Caco-2 (cell line): ENCODE measurements around the gene EOLA1. TPM values are rescaled to one million over a fixed set of nuclear protein-coding genes. Genes with fewer than 3 reads are reported as not detected.
"Not testable (repeated sequence)": the region's sequence is repeated elsewhere in the genome, so short reads cannot be mapped to it uniquely, and the experiment has no call there.

Source experiments
- BruUV-seq: library from RNA; stranded (reverse); fragments of 400-500 nt; replicated peaks from 2 replicates; lab custom pipeline; 2021; lab: Mats Ljungman, UMichigan
- CTCF ChIA-PET: fragments of 300-600 bp; sonication (Branson Sonifier 250); formaldehyde crosslinking; loops from one replicate; lab custom pipeline; 2022; ENCODE audit warnings: antibody characterized with exemption; lab: Charles Lee
- POLR2A ChIA-PET: fragments of 300-600 bp; sonication (Branson Sonifier 250); formaldehyde crosslinking; loops from one replicate; lab custom pipeline; 2022; ENCODE audit warnings: antibody characterized with exemption; lab: Charles Lee
- DNase-seq, 2 experiments: peaks; one replicate each; pipeline versions ENCODE4 v3.0.0 to v3.0.0-alpha.2; 2020 to 2022
- H3K27me3 ChIP-seq: replicated peaks from 2 replicates; pipeline ENCODE4 v1.6.0; 2011; ENCODE audit warnings: low read length; ENCODE audit not compliant: control insufficient read depth, insufficient read depth
- H3K36me3 ChIP-seq: 2 replicates; pipeline ENCODE4 v1.5.1; 2011; ENCODE audit warnings: low read length; ENCODE audit not compliant: control insufficient read depth, insufficient read depth
- H3K4me1 ChIP-seq: fragments of 250-450 bp; sonication (Bioruptor Pico); 2 replicates; pipeline ENCODE4 v1.5.1; 2020; ENCODE audit warnings: mild to moderate bottlenecking
- H3K4me3 ChIP-seq: 2 replicates; pipeline ENCODE4 v1.5.1; 2011; ENCODE audit warnings: low read depth, mild to moderate bottlenecking, control low read depth, low read length
- H3K9me3 ChIP-seq: fragments of 250-450 bp; sonication (Bioruptor Pico); 2 replicates; pipeline ENCODE4 v1.5.1; 2020; ENCODE audit warnings: mild to moderate bottlenecking, moderate library complexity
- H3K27ac Mint-ChIP-seq: one replicate; pipeline ENCODE4 v1.8.0; 2022; ENCODE audit warnings: mixed read lengths; ENCODE audit not compliant: unreplicated experiment
- H3K27me3 Mint-ChIP-seq: one replicate; pipeline ENCODE4 v1.8.0; 2022; ENCODE audit warnings: mixed read lengths; ENCODE audit not compliant: insufficient read depth, unreplicated experiment
- H3K36me3 Mint-ChIP-seq: one replicate; pipeline ENCODE4 v1.8.0; 2022; ENCODE audit warnings: mild to moderate bottlenecking, mixed read lengths; ENCODE audit not compliant: insufficient read depth, unreplicated experiment
- H3K4me1 Mint-ChIP-seq: one replicate; pipeline ENCODE4 v1.8.0; 2022; ENCODE audit warnings: low read depth, mixed read lengths; ENCODE audit not compliant: unreplicated experiment
- H3K4me3 Mint-ChIP-seq: one replicate; pipeline ENCODE4 v1.8.0; 2022; ENCODE audit warnings: mild to moderate bottlenecking, moderate library complexity, mixed read lengths; ENCODE audit not compliant: unreplicated experiment
- H3K9me3 Mint-ChIP-seq: one replicate; pipeline ENCODE4 v1.8.0; 2022; ENCODE audit warnings: mixed read lengths; ENCODE audit not compliant: unreplicated experiment
- CTCF ChIP-seq, 2 experiments: fragments of 200-600 bp in 1 of 2; IDR thresholded peaks; 1 replicate in 1 of 2; 2 replicates in 1 of 2; pipeline versions ENCODE4 v1.5.1 to v1.8.0; 2011 to 2022; ENCODE audit warnings: antibody characterized with exemption in 1 of 2, control low read depth in 1 of 2, inconsistent platforms in 1 of 2, low read depth in 1 of 2, low read length in 1 of 2, mild to moderate bottlenecking in 1 of 2, moderate library complexity in 1 of 2; ENCODE audit not compliant: insufficient read depth in 1 of 2, severe bottlenecking in 1 of 2, unreplicated experiment in 1 of 2
- intact Hi-C: fragments of 100-400 bp; cut with micrococcal nuclease; formaldehyde crosslinking; loops from one replicate; pipeline ENCODE4 v1.10.0; 2022; ENCODE audit not compliant: unreplicated experiment
- total RNA-seq: library from RNA; stranded (reverse); gene quantifications from 2 replicates; pipeline ENCODE4 v1.2.3, GENCODE V29; 2022

The EOLA1 gene
- total RNA-seq, 1 experiment from 2014 or later = 10.2 TPM

DNA sequence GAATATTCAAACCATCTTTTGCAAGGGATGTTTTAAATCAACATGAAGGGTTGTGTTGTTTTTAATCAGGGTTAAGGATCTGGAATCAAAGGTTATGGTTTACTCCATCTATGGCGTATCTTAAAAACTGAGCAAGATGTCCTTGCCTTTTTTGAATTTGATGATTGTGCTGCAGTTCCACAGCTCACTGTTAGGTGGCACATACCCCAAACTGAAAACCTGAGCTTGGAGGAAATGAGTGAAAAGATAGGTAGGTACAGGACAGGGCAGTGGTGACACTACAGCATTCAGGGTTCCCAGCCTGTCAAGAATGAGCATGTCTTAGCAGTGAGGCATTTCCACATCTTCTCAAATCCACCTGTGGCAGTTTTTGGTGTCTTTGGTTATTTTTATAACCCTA is 13.1 kb upstream of the EOLA1 start:
- ChIA-PET CTCF (interaction anchor here (1.0 to 2.5 kb wide), 2 partner anchors 12 to 15 kb away, joined by 4 to 11 read pairs; no protein-coding TSS in a partner anchor), POLR2A (interaction anchor here (1.0 kb wide), 1 partner anchor 12 kb away, joined by 3 read pairs; no protein-coding TSS in a partner anchor)
- no peak overlapping the region for H3K4me3 ChIP-seq
- peak in 1 of 2 experiments; percentile 58 for TF ChIP-seq CTCF (IDR thresholded peaks at IDR 0.05; ENCODE audit: insufficient read depth in 1 of 2, low read depth in 1 of 2, low read length in 1 of 2, severe bottlenecking in 1 of 2, unreplicated experiment in 1 of 2)
- BruUV-seq = no TSS peak
- H3K4me1 Mint-ChIP-seq = no peaks in the 10 kb centered on the region
- no peaks in the 10 kb centered on the region for H3K9me3 ChIP-seq
- H3K27me3 Mint-ChIP-seq = no peaks in the 10 kb centered on the region
- H3K9me3 Mint-ChIP-seq = no peaks in the 10 kb centered on the region
- H3K4me1 ChIP-seq = peaks cover 8% of the 10 kb centered on the region
- DNase-seq = peak in 1 of 2 experiments; percentile 26
- H3K27me3 ChIP-seq = no peaks in the 10 kb centered on the region
- H3K27ac Mint-ChIP-seq = no peak overlapping the region
- no peak overlapping the region for H3K4me3 Mint-ChIP-seq
- H3K36me3 ChIP-seq = no peaks in the 10 kb centered on the region
- intact Hi-C loops = no loop called here
- H3K36me3 Mint-ChIP-seq = no peaks in the 10 kb centered on the region

DNA sequence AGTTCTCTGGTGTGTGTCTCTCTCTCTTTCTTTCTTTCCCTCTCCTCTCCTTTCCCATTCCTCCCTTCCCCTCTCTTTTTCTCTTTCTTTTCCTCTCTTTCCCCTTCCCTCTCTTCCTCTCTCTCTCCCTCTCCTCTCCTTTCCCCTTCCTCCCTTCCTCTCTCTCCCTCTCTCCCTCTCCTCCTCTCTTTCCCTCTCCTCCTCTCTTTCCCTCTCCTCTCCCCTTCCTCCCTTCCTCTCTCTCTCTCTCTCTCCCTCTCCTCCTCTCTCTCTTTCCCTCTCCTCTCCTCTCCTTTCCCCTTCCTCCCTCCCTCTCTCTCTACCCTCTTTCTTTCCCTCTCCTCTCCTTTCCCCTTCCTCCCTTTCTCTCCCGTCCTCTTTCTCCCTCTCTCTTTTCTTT is 12.4 kb upstream of the EOLA1 start:
- BruUV-seq = no TSS peak
- Histone ChIP-seq H3K4me1 (peaks cover 2% of the 10 kb centered on the region; the same call in 1 of the 2 replicates), H3K36me3 (no peaks in the 10 kb centered on the region), H3K9me3 (no peaks in the 10 kb centered on the region), H3K4me3 (no peak overlapping the region), H3K27me3 (no peaks in the 10 kb centered on the region)
- peak overlapping the region; percentile 45 for H3K27ac Mint-ChIP-seq
- no peaks in the 10 kb centered on the region for H3K9me3 Mint-ChIP-seq
- intact Hi-C loops = no loop called here
- H3K27me3 Mint-ChIP-seq = no peaks in the 10 kb centered on the region
- DNase-seq = no peak
- H3K36me3 Mint-ChIP-seq = no peaks in the 10 kb centered on the region
- no peaks in the 10 kb centered on the region for H3K4me1 Mint-ChIP-seq
- CTCF ChIA-PET = interaction anchor here (1.0 to 2.5 kb wide), 2 partner anchors 11 to 16 kb away, joined by 4 to 11 read pairs; no protein-coding TSS in a partner anchor
- POLR2A ChIA-PET = interaction anchor here (1.0 kb wide), 1 partner anchor 12 kb away, joined by 3 read pairs; no protein-coding TSS in a partner anchor
- TF ChIP-seq CTCF (IDR thresholded peaks at IDR 0.05; ENCODE audit: insufficient read depth in 1 of 2, low read depth in 1 of 2, low read length in 1 of 2, severe bottlenecking in 1 of 2, unreplicated experiment in 1 of 2) = no peak
- H3K4me3 Mint-ChIP-seq = no peak overlapping the region

DNA sequence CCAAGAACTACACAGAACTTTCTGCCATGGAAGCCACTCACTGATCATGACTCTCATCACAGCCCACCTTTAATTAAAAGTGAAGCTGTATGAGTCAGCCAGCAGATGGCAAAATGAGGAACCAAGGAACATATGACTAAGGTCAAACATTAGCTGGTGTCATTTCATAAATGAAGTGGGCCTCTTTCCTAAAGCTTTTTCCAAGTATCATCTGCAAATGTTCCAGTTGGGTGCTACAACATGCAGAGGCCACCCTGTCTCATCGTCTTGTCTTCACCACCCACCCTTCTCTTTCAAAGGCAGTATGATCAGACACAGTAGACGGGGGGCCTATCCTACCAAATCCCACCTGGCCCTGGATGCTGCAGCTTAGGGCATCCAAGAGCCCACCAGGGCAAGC is 9.2 kb upstream of the EOLA1 start:
- peaks cover 6% of the 10 kb centered on the region for H3K36me3 Mint-ChIP-seq
- CTCF ChIA-PET = no interaction called here

DNA sequence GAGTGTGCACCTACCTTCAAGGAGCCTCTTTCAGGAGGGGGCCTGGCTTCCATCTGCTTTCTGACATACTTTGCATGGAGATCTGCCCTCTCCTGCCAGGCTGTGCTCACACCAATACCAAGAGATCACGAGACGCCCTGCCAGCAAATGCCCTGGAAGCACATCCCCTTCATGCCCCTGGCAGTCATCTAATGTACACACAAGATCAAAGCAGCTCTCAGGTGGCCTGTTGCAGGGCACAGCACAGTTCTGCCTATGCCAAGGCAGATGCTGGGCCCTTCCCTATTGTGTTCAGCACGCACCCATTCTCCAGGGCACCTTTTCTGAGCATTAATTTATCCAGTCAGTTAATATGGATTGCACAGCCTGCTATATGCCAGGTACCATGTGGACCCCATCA is 7.9 kb upstream of the EOLA1 start:
- not testable (repeated sequence) for H3K4me3 ChIP-seq, BruUV-seq, H3K9me3 Mint-ChIP-seq

More for the DNA sequence above, 9.2 kb upstream of the EOLA1 start:
- BruUV-seq = no TSS peak
- no peak for TF ChIP-seq CTCF (IDR thresholded peaks at IDR 0.05; ENCODE audit: insufficient read depth in 1 of 2, low read depth in 1 of 2, low read length in 1 of 2, severe bottlenecking in 1 of 2, unreplicated experiment in 1 of 2)
- DNase-seq = no peak
- H3K4me1 Mint-ChIP-seq = no peaks in the 10 kb centered on the region
- Histone ChIP-seq H3K9me3 (no peaks in the 10 kb centered on the region), H3K27me3 (no peaks in the 10 kb centered on the region), H3K4me3 (no peak overlapping the region), H3K36me3 (no peaks in the 10 kb centered on the region), H3K4me1 (no peaks in the 10 kb centered on the region)
- H3K27ac Mint-ChIP-seq = no peak overlapping the region
- H3K27me3 Mint-ChIP-seq = no peaks in the 10 kb centered on the region
- intact Hi-C loops = no loop called here
- no peak overlapping the region for H3K4me3 Mint-ChIP-seq
- POLR2A ChIA-PET = no interaction called here
- no peaks in the 10 kb centered on the region for H3K9me3 Mint-ChIP-seq

DNA sequence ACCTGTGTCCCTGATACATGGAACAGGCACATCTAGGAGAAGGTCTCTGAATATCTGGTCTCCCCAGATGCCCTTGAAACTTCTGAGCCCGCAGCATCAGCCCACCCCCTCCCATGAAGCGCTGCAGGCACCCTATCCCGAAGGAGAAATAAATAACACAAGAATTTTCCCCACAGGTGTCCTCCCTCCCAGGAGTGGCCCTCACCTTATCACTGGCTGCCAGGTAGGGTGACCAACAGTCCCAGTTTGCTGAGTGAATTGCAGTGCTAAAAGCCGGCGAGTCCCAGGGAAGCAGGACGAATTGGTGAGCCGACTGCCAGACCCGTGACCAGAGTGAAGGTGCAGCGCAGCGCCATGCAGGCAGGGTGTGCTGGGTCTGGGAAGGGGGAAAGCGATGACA is 6.8 kb upstream of the EOLA1 start:
- H3K36me3 ChIP-seq, DNase-seq, H3K9me3 ChIP-seq, H3K4me3 Mint-ChIP-seq, H3K27me3 ChIP-seq, H3K36me3 Mint-ChIP-seq, H3K4me1 Mint-ChIP-seq, intact Hi-C loops, H3K27me3 Mint-ChIP-seq, BruUV-seq, CTCF ChIA-PET, H3K4me1 ChIP-seq, H3K4me3 ChIP-seq, POLR2A ChIA-PET, H3K27ac Mint-ChIP-seq, H3K9me3 Mint-ChIP-seq: not testable (repeated sequence)

More for the DNA sequence above, 7.9 kb upstream of the EOLA1 start:
- H3K4me1 Mint-ChIP-seq, H3K4me3 Mint-ChIP-seq, H3K9me3 ChIP-seq, intact Hi-C loops, CTCF ChIA-PET, H3K27me3 Mint-ChIP-seq, H3K36me3 ChIP-seq, POLR2A ChIA-PET, H3K27me3 ChIP-seq, H3K36me3 Mint-ChIP-seq, H3K27ac Mint-ChIP-seq, DNase-seq, H3K4me1 ChIP-seq: not testable (repeated sequence)
